ENCODE data around the gene TPGS1. TPM values are rescaled to one million over a fixed set of nuclear protein-coding genes. Genes with fewer than 3 reads are reported as not detected.

The TPGS1 gene
- total and polyA plus RNA-seq, 2 of the 8 experiments (the other 6 are each of a cell fraction or from before 2014, with no cell fraction given) = 9.1 to 10.6 TPM

DNA sequence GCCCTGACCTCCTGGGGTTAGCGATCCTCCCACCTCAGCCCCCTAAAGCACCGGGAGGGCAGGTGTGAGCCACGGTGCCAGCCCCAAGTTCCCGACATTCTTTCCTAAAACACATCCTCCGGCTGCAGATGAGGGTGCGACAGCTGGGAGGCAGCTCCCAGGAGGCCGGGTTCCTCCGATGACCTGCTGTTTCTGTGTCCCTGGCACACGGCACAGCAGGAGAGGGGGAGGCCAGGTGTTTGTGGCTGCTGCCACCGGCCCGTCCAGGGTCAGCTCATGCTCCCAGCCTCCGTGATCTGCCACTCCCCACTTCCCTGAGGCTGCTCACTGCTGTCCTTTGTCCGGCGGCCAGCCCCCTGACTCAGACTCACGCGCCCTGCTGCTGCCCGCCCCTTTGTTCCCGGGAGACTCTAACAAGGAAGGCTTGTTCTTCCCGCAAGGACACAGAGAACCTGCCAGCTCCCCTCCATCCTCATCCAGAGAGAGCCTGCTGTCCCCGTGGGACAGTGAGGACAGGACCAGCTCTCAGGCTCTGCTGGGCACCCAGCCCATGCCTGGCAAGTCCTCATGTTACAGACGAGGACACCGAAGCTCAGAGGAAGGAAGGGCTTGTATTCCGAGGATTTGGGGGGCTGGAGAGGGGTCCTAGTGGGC is 21.6 kb upstream of the TPGS1 start (continued):
- TF ChIP-seq, protein P1, sequence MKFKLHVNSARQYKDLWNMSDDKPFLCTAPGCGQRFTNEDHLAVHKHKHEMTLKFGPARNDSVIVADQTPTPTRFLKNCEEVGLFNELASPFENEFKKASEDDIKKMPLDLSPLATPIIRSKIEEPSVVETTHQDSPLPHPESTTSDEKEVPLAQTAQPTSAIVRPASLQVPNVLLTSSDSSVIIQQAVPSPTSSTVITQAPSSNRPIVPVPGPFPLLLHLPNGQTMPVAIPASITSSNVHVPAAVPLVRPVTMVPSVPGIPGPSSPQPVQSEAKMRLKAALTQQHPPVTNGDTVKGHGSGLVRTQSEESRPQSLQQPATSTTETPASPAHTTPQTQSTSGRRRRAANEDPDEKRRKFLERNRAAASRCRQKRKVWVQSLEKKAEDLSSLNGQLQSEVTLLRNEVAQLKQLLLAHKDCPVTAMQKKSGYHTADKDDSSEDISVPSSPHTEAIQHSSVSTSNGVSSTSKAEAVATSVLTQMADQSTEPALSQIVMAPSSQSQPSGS (IDR thresholded peaks at IDR 0.05; ENCODE audit: low read length) = no peak
- no peak for TF ChIP-seq CHD1 (IDR thresholded peaks at IDR 0.05; ENCODE audit: low read depth, low read length)
- no peak for TF ChIP-seq CBX8 (IDR thresholded peaks at IDR 0.05; ENCODE audit: borderline replicate concordance, low read depth, low read length)
- no peak for TF ChIP-seq RAD21 (IDR thresholded peaks at IDR 0.05 in 1 of 2, conservative IDR thresholded peaks at IDR 0.05 in 1 of 2; ENCODE audit: low read depth in 2 of 2, low read length in 2 of 2)
- no peak for TF ChIP-seq POU5F1 (IDR thresholded peaks at IDR 0.05; ENCODE audit: low read depth, low read length)
